ENCODE measurements around the gene SUGT1.
A peak's percentile ranks its signal among the peaks of the same experiment; 100 is the strongest.
"Not testable (repeated sequence)": the region's sequence is repeated elsewhere in the genome, so short reads cannot be mapped to it uniquely, and the experiment has no call there.

Gene SUGT1

DNA sequence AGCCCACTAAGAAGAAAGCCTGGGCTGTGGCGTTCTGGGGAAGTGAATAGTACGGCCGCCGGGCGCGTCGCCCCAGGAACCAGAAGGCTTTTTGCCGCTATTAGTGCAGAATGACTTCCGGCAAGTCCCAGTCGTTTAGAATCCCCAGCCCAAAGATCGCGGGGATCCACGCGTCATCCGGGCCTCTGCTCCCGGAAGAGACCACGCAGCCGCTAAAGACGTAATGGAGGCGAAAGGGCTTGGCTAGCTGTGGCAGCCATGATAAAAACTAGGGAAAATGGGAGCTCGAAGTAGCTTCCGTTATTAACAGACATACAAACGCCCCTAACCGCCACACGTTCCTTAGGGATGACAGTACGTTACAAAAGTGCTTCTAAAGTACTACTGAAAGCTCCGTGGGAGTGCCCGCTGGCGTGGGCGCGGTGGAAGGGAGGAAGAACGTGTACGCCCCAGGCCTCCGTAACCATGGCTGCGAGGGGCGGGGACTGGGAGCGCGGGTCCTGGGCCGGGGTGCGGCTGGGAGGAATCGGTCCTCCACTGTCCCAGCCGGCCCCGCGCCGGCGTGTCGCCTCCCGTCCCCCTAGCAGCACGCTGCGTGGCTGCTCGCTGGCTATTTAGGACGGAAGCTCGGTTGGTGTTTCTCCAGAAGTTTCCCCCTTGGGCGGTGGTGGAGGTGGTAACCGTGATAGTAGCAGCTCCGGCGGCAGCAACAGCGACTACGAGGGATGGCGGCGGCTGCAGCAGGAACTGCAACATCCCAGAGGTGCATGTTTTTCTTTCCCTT, at the start of gene SUGT1:
Gene SUGT1 (plus strand): TSS at position 641 of the 784 bp plus-strand sequence. CDS start 85 bp downstream, at position 726.
- DNase-seq, result peak; percentile 98

DNA sequence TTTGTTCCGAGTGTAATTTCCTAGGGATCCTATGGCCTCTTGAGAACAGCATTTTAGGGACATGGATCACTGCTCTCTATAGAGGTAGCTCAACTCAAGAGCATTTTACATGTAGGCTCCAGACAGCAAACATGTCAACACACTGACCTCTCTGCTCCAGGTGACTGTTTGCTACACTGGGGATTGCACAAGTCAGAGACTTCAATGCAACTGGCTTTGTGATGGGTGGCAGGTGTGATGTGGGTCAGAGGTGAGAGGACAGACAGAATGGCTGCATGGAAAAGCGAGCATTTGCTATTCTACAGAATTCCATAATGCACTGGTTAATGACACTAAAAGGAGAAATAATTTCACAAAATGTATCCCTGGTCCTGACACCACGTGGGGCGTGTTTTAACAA, 49.3 kb upstream of the SUGT1 start:
- DNase-seq, result not testable (repeated sequence)

DNA sequence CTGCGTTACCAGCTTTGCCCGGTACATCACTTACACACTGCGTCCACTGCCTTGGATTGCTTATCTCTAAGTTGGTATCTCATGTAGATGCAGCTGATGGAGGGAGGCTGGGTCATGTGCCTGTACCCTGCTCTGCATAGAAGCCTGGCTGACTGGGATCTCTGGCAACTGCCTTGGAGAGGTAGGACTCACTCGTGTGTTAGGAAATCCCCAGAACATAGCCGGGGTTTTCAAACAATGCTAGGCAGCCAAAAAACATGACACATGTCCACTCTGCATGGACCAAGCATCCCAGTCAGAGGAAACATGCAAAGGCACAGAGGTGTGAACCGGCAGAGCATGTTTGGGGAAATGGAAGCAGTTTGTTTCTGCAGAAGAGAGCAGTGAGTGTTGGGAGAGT, 46.5 kb upstream of the SUGT1 start:
- DNase-seq, result not testable (repeated sequence)

DNA sequence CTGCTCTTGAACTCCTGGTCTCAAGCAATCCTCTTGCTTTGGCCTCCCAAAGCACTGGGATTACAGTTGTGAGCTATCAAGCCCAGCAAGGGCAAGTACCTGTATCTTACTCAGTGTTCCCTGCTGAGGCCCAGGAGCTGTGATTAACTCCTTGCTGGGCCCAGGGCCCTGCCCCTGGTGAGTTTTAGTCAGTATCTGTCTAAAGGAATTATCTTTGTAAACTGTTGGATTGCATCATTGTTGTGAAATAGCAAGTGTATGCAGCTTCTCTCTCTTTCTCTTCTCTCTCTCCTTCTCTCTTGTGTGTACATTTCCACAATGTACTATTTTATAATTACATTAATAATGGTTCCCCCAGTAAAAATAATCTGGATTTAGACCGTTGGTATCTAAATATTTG, 45.8 kb upstream of the SUGT1 start:
- not testable (repeated sequence) for DNase-seq

DNA sequence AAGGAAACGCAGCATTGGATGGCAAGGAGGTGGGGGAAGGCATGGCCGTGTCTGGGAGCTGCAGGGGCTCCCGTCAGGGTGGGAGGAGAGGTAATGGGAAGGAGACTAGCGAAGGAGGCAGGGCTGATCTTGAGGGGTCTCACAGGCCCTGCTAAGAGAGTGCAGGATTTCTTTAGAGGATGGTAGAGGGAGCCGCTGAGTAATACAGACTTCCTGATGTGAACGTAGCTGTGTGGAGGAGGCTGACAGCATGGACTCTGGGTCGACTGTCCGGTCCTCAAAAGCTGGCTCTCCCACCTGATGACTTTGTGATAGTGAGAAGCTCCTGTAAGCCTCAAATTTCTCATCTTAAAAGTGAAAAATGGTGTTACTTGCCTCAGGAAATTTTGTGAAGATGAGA, 44.5 kb upstream of the SUGT1 start:
- not testable (repeated sequence) for DNase-seq

DNA sequence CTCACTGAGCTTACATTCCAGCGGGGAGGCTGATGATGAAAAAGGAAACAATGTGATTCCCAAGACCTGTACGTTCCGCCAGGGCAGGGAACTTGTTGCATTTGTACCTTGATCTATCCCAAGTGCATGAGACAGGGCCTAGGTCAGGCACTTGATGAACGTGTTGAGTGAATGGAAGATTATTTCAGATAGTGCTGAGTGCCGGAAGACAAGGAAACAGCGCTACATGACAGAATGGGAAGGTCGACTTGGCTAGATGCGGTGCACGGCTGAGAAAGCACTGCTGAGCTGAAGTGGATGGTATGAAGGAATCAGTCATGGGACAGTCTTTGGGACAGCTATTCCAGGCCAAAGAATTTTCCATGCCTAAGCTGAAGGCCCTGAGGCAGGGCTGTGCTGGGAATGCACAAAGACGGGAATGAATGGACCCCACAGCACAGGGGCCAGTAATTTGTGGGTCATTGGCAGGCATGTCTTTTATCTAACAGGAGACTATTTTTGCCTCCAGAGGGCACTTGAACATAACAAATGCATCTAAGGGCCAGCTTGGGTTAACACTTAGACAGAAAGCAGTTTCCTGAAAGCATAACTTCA, 43.5 kb upstream of the SUGT1 start:
- DNase-seq, result peak; percentile 39

DNA sequence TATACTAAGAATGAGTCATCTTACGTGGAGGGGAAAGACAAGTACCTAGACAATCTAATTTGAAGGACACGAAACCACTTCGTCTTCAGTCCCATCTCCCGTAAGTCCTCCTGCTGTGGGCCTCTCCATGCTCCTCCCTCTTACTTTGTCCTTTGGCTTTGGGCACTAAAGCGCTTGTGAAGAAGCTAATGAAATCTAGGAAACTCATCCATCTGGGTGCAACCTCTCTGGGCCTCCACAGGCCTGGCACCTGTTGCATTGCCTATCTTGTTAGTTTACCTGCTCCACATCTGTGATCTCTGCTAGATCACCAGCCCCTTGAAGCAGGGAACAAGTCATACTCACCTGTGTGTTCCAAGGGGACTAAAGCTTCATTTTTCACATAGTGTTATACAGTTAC, 42.5 kb upstream of the SUGT1 start:
- DNase-seq, result not testable (repeated sequence)

DNA sequence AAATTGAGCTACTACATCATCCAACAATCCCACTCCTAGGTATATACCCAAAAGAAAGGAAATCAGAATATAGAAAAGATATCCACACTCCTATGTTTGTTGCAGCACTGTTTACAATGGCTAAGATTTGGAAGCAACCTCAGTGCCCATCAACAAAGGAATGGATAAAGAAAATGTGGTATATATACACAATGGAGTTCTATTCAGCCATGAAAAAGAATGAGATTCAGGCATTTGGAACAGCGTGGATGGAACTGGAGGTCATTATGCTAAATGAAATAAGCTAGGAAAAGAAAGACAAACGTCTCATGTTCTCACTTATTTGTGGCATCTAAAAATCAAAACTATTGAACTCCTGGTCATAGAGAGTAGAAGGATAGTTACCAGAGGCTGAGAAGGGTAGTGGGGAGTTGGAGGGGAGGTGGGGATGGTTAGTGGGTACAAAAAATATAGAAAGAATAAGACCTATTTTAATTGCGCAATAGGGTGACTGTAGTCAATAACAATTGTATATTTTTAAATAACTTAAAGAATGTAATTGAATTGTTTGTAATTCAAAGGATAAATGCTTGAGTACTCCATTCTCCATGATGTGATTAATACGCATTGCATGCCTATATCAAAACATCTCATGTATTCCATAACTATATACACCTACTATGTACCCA, 37.4 kb upstream of the SUGT1 start:
- DNase-seq, result no peak

DNA sequence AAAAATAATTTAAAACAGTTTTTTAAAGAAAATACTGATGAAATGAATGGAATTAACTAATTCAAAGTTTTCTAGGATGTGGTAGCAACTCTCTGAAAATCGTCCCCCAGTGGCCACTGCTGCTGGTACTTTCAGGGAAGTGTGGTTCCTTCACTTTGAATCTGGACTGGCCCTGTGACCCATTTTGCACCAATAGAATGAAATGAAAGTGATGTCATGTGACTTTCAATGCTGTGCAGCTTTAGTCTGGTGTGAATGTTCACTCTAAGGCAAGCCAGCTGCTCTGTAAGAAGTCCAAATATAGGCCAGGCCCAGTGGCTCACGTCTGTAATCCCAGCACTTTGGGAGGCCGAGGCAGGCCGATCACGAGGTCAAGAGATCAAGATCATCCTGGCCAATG, 36.8 kb upstream of the SUGT1 start:
- DNase-seq, result no peak

DNA sequence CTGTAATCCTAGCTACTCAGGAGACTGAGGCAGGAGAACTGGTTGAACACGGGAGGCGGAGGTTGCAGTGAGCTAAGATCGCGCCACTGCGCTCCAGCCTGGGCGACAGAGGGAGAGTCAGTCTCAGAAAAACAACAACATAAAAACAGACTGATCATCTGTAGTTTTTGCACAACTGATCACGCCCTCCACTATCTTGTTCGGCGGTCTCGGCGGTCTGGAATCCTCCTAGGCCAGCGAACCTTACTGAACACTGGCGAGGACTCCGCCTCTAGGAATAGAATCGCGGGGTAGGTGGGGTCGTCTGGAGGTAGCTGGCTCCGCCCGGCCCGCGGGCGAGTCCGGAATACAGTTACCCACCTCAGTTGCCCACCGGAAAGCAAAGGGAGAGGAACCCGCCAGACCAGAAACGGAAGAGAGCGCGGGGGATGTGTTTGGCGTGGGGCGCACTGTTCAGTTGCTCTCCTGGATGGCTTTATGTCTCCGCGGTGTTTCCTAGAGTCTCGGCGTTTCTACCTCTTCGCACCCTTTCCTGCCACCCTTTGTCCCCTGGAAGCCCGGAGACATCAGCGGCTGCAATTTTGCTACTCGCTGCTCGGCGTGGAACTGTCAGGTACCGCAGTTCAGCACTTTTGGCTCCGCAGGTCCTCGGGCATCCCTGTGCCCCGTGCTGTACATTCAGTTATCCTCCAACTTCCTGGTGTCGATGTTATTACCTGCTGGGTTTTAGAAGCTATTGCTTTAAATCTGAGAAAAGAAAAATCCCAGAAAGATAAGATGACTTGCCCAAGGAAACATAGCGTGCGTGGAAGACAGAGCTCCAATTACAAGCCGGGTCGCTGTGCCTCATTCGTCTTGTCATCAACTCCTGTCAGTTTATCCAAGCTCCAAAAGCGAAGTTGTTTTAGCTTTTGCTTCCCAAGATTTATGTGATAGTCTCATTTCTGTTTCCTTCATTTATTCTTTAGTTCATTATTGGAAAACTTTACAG, 35.3 kb upstream of the SUGT1 start:
- peak; percentile 87 for DNase-seq

DNA sequence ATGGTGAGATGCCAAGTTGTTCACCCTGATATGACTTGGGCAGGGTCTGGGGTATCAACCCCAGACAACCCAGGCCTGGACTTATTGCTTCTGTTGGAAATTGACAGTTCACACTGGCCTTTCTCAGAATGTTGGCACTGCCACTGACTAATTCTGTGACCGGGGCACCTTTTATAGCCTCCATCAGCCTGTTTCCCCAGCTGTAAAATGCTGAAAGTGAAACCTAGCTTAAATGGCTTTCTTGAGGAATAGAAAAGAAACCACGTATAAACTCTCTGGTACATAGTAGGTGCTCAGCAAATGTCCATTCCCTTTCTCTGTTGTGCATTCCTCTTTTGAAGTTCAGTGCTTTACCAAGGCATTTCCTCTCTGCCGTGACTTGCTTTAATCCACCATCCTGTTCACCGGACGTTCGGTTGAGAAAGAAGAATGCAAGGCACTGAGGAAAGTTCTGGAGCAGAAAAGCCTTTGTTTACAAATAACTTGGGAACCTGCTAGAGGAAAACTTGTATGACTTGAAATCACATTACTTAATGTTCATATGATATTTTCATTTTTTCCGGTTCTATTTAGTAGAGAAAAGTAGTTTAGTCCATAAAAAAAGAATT, 21.4 kb upstream of the SUGT1 start:
- not testable (repeated sequence) for DNase-seq

DNA sequence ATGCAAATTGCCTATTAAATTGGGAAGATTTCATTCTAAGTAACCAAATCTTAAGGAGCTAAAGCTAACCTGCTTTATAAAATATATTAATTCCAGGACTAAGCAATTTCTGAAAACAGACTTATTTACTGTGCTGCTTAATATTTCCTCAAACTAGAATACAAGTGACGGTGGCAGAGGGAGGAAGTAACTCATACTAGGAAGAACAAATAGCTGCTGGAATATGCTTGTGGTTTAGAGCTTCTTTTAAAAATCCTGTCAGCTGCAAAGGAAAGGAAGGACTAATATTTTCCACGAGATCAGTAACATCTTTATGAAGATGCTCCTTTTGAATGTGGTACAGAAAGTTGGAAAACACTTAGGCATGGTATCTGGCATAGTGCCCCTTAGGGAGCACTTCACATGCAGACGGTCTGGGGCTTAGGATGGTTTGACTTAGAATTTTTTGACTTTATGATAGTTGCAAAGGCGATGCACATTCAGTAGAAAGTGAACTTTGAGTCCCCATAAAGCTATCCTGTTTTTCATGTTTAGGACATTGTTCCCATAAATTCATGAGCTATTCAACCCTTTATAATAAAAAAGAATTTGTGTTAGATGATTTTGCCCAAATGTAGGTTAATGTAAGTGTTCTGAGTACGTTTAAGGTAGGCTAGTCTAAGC, 13.8 kb upstream of the SUGT1 start:
- no peak for DNase-seq

DNA sequence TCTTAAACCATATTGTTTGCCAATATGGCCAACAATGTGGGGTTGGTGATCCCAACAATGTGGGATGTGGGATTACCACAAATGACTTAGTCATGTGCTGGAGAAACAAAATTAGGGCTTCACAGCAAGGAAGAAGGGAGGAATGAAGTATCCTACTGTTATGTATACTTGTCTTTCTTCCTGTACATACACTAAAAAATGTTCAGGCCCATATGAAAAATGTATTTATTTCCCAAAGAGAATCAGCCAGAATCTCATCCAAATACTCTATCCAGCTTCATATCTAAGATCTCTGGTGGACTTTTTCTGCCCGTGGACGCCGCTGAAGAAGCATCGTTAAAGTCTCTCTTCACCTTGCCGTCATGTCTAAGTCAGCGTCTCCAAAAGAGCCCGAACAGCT, 10.5 kb upstream of the SUGT1 start, which contains the start of gene HNRNPA1L2:
Gene HNRNPA1L2 (plus strand): TSS at position 301 of the 400 bp plus-strand sequence. CDS start 62 bp downstream, at position 363.
- no peak for DNase-seq

DNA sequence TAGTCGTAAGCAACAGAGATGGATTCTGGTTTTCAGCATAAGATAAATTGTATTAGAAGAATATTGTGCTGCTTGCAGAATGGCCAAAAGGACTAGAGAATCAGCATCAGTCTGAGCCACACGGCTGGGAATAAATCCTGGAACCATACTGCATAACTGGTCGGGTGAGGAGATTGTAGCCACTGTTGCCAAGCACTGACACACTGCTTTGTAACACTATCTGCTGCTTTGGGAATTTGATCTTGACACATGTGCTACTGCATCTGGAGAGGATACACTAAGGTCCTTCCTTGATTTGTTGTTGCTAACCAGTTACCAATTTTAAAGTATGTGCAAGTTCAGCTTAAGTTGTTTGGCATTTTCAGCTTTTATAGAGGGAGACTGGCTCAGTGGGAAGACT, 8.5 kb upstream of the SUGT1 start:
- no peak for DNase-seq

DNA sequence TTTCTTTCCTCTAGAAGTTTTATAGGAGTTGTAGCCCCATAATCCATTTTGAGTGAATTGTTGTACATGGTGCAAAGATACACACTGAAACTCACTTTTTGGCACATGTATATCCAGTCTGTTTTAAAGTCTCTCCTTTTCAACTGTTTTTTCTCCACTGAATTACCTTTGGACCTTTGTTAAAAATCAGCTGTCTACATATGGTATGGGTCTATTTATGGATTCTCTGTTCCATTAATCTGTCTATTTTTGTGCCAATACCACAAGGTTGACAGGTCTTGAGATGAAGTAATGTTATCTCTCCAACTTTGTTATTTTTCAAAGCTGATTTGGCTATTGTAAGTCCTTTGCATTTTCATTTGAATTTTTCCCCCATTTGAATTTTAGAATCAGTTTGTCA, 5.7 kb upstream of the SUGT1 start:
- DNase-seq, result no peak

DNA sequence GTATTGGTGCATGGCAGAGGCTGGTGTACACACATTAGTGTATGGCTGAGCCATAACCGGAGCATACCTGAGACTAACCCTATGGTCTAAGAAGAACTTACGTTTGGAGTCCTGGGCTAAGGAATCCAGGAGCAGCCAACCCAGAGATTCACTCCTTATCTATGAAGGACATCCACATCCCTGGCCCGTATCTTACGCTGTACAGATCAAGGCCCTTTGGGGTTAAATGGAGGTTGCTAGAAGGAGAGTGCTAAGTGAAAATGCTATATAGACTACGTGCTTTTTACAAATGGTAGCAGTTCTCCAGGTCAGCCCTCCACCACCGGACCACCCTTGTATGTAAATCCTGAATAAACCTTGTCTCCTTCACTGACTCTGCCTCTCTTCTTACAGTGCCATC, 1.9 kb upstream of the SUGT1 start:
- no peak for DNase-seq

DNA sequence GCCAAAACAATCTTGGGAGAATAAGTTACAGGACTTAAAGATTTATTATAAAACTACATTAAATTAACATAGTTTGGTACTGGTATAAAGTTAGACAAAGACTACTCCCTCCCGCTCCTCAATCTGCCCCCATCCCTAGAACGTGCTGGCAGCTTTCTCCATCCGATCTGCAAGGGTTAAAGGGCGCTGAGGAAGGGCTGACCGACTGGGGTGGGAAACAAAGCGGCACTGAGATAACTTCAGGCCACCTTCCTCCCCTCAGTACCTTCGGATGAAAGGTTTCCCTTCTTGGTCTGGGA, 790 bp upstream of the SUGT1 start:
- no peak for DNase-seq

DNA sequence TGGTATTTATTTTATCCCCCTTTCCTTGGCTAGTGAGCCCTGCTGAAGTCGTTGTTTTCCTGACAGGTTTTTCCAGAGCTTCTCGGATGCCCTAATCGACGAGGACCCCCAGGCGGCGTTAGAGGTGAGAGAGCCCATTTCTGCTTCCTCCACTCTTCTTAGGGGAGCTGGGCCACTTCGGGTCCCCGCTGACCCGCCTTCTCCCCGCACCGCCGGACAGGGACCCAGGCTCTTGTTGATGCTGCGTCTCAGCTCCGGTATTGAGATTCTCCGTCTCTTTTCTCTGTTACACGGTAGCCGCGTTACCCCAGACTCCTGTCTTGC, 306 bp downstream of the SUGT1 start:
- DNase-seq, result no peak

DNA sequence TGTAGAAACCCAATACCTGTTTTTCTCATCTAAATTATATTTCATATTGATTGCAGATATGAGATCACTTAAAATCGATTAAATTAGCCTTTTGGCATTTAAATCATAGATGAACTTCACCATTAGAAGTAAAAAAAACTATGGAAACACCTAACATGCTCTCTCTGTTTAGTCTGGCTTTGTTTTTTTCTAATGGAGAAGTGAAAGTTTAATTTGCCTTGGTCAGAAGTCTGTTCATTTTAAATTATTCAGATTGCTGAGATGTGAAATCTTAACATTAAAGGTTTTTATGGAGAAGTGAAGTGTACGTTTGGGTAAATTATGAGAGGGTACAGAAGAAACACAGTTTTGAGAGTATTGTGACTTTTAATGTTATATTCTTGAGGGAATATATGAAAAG, 6.7 kb downstream of the SUGT1 start:
- no peak for DNase-seq

DNA sequence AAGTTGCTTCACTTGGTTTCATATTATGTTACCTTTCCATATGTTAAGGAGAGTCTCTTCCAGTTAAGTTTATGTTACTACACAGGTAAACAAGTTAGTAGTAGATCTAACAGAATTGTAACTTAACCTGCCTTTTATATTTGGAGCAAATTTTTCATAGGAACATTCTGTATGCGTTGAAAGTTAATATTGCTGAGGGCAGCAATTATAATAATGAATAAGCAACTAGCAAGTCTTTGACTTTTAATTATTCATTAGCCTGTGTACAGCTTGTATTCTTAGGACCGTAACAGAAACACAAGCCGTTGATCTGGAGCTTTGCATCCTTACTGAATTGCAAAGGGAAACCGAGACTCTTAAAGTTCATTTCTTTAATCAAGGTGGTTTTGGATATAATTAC, 11.6 kb downstream of the SUGT1 start:
- DNase-seq, result no peak

DNA sequence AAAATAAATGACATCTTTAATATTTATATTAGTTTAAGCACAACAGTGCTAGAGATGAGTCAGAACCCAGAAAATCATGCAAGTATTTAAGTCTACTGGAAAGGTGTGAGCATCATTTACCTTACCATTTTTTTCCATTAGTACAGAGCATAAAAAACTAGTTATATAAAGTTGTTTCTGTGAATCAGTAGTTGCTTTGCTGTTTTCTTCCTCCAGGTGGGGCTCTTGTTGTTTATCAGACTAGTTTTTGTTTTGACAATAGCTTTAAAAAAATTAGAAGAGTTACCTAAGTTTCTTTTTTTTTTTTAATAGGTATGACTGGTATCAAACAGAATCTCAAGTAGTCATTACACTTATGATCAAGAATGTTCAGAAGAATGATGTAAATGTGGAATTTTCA, 12.7 kb downstream of the SUGT1 start:
- peak; percentile 11 for DNase-seq

DNA sequence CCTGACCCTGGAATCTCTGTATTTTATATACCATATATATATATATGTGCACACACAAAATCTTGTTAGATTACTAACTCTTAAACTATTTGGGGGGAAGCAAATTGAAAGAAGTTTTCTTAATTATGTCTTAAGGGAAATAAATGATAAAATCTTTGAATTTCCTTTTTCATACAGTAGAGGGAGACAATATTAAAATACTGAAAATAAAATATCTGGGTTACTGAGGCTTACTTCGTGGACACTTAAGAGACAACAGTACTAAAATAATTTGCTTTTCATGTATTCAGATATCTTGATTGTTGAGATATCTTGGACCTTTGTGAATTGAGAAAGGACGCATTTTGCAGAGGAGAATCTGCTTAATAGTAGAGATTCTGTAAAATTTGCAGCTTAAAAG, 17.0 kb downstream of the SUGT1 start:
- no peak for DNase-seq

Data from fibroblast of upper back skin (primary cell).